ENCODE data around the gene PARP14. TPM values are rescaled to one million over a fixed set of nuclear protein-coding genes. Genes with fewer than 3 reads are reported as not detected.

The PARP14 gene
- total RNA-seq, 1 donor from 2014 or later = 11.7 TPM

GRCh38 chr3:122770521-122771202 lies 90.0 kb downstream of the PARP14 start:
- H3K27ac ChIP-seq (replicated peaks) = no peak overlapping the region
- TF ChIP-seq CTCF (IDR thresholded peaks at IDR 0.05; ENCODE audit: borderline replicate concordance) = no peak
- no peaks in the 10 kb centered on the region for H3K27me3 ChIP-seq (ENCODE audit: low read depth)
- H3K36me3 ChIP-seq = peaks cover 27% of the 10 kb centered on the region
- peaks cover 5% of the 10 kb centered on the region for H3K4me1 ChIP-seq
- no peak for DNase-seq
- no peaks in the 10 kb centered on the region for H3K9me3 ChIP-seq (replicated peaks)
- no peak overlapping the region for H3K4me3 ChIP-seq
- intact Hi-C loops (cut with micrococcal nuclease) = no loop called here

- Histone ChIP-seq H3K36me3 (peaks cover 21% of the 10 kb centered on the region), H3K4me1 (peaks cover 18% of the 10 kb centered on the region), H3K27ac (replicated peaks) (no peak overlapping the region), H3K4me3 (no peak overlapping the region), H3K27me3 (ENCODE audit: low read depth) (no peaks in the 10 kb centered on the region), H3K9me3 (replicated peaks) (no peaks in the 10 kb centered on the region)
- no peak for DNase-seq
- no peak for TF ChIP-seq CTCF (IDR thresholded peaks at IDR 0.05; ENCODE audit: borderline replicate concordance)
- intact Hi-C loops (cut with micrococcal nuclease) = no loop called here
Measured at GRCh38 chr3:122772827-122773226, 92.2 kb downstream of the PARP14 start.

GRCh38 chr3:122773944-122774509 lies 93.4 kb downstream of the PARP14 start:
- H3K27me3 ChIP-seq (ENCODE audit: low read depth) = no peaks in the 10 kb centered on the region
- no peaks in the 10 kb centered on the region for H3K9me3 ChIP-seq (replicated peaks)
- TF ChIP-seq CTCF (IDR thresholded peaks at IDR 0.05; ENCODE audit: borderline replicate concordance) = no peak
- H3K4me1 ChIP-seq = peaks cover 18% of the 10 kb centered on the region
- DNase-seq = no peak
- H3K27ac ChIP-seq (replicated peaks) = no peak overlapping the region
- H3K4me3 ChIP-seq = no peak overlapping the region
- H3K36me3 ChIP-seq = peaks cover 21% of the 10 kb centered on the region
- intact Hi-C loops (cut with micrococcal nuclease) = no loop called here

GRCh38 chr3:122774564-122774963 lies 93.9 kb downstream of the PARP14 start:
- H3K27ac ChIP-seq (replicated peaks) = no peak overlapping the region

More at GRCh38 chr3:122774564-122774963, 93.9 kb downstream of the PARP14 start:
- intact Hi-C loops (cut with micrococcal nuclease) = no loop called here
- H3K27me3 ChIP-seq (ENCODE audit: low read depth) = no peaks in the 10 kb centered on the region
- H3K36me3 ChIP-seq = peaks cover 20% of the 10 kb centered on the region
- H3K9me3 ChIP-seq (replicated peaks) = no peaks in the 10 kb centered on the region
- no peak for TF ChIP-seq CTCF (IDR thresholded peaks at IDR 0.05; ENCODE audit: borderline replicate concordance)
- no peak for DNase-seq
- no peak overlapping the region for H3K4me3 ChIP-seq
- H3K4me1 ChIP-seq = peaks cover 18% of the 10 kb centered on the region
